CD8-positive, alpha-beta memory T cell (primary cell): ENCODE data around the gene WNT9B. TPM values are rescaled to one million over a fixed set of nuclear protein-coding genes. Genes with fewer than 3 reads are reported as not detected.

Experiments
- CTCF ChIA-PET: fragments of 350-600 bp; sonication (Branson Sonifier 250); formaldehyde crosslinking; loops from one replicate; lab custom pipeline; 2021; ENCODE audit warnings: antibody characterized with exemption; lab: Charles Lee
- POLR2A ChIA-PET: fragments of 350-600 bp; sonication (Branson Sonifier 250); formaldehyde crosslinking; loops from one replicate; lab custom pipeline; 2021; ENCODE audit warnings: antibody characterized with exemption; lab: Charles Lee
- DNase-seq, 5 donors: peaks; one replicate each; pipeline versions ENCODE4 v3.0.0 to v3.0.0-alpha.2; 2020 to 2022; ENCODE audit warnings: mixed read lengths in 1 of 5
- H3K27ac ChIP-seq: one replicate; pipeline ENCODE4 v1.7.0; 2013; ENCODE audit warnings: low read depth, mild to moderate bottlenecking, low read length, moderate library complexity
- H3K27me3 ChIP-seq: 2 replicates; pipeline ENCODE4 v1.7.0; 2013; ENCODE audit warnings: low read length, mild to moderate bottlenecking; ENCODE audit not compliant: insufficient read depth, poor library complexity, severe bottlenecking
- H3K36me3 ChIP-seq: 2 replicates; pipeline ENCODE4 v1.7.0; 2013; ENCODE audit warnings: mild to moderate bottlenecking, low read length, moderate library complexity; ENCODE audit not compliant: insufficient read depth
- H3K4me1 ChIP-seq: 2 replicates; pipeline ENCODE4 v1.7.0; 2013; ENCODE audit warnings: mild to moderate bottlenecking, low read length, moderate library complexity; ENCODE audit not compliant: insufficient read depth
- H3K4me3 ChIP-seq: 2 replicates; pipeline ENCODE4 v1.7.0; 2013; ENCODE audit warnings: mild to moderate bottlenecking, low read length
- H3K9me3 ChIP-seq: 2 replicates; pipeline ENCODE4 v1.7.0; 2013; ENCODE audit warnings: mild to moderate bottlenecking, low read length
- H3K27ac Mint-ChIP-seq, 8 donors: one replicate each; pipeline ENCODE4 v1.8.0; 2020 to 2021; ENCODE audit warnings: mixed read lengths in 8 of 8, mild to moderate bottlenecking in 6 of 8, inconsistent platforms in 3 of 8, moderate library complexity in 3 of 8
- H3K27me3 Mint-ChIP-seq, 2 donors: one replicate each; pipeline ENCODE4 v1.8.0; 2020 to 2021; ENCODE audit warnings: mixed read lengths in 2 of 2, mild to moderate bottlenecking in 1 of 2, moderate library complexity in 1 of 2
- H3K36me3 Mint-ChIP-seq, 3 donors: one replicate each; pipeline ENCODE4 v1.8.0; 2020 to 2021; ENCODE audit warnings: mixed read lengths in 3 of 3, inconsistent platforms in 1 of 3, mild to moderate bottlenecking in 1 of 3
- H3K4me1 Mint-ChIP-seq, 3 donors: one replicate each; pipeline ENCODE4 v1.8.0; 2020 to 2021; ENCODE audit warnings: mixed read lengths in 3 of 3, inconsistent platforms in 1 of 3, mild to moderate bottlenecking in 1 of 3
- H3K4me3 Mint-ChIP-seq, 7 donors: one replicate each; pipeline ENCODE4 v1.8.0; 2020 to 2021; ENCODE audit warnings: mixed read lengths in 7 of 7, mild to moderate bottlenecking in 6 of 7, moderate library complexity in 4 of 7, inconsistent platforms in 2 of 7
- H3K9me3 Mint-ChIP-seq, 5 donors: one replicate each; pipeline ENCODE4 v1.8.0; 2020 to 2022; ENCODE audit warnings: mixed read lengths in 5 of 5, mild to moderate bottlenecking in 3 of 5, moderate library complexity in 2 of 5, inconsistent platforms in 1 of 5
- polyA plus RNA-seq: library from polyadenylated mRNA; unstranded; fragments of 300-500 nt; fragmentation: Illumina TruSeq; gene quantifications from one replicate; pipeline ENCODE4 v1.2.3, GENCODE V29; 2021
- total RNA-seq, 2 experiments: library from RNA; stranded (reverse); gene quantifications; one replicate each; pipeline ENCODE4 v1.2.3, GENCODE V29; 2021

Gene WNT9B
- total and polyA plus RNA-seq, 3 experiments from 2014 or later, result not detected

DNA sequence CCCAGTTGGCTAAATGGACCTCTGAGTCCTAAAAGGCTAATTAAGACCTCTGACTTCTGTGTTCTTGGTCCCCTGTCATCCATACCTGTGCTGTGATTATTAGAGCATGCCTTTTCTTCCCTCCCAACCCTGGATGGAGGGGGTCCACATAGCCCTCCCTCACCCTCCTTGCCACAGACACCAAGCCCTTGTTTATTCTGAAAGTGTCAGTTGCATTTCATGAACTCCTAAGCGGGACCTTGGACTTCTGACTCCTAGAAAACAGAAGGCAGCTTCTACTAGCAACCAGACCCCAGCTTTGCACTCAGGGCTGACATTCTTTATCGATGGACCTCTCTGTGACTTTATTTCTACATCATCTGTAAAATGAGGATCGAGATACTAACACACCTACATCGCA lies 38.1 kb downstream of the WNT9B start:
- H3K9me3 ChIP-seq, result no peaks in the 10 kb centered on the region
- CTCF ChIA-PET, result no interaction called here
- no peak for DNase-seq

DNA sequence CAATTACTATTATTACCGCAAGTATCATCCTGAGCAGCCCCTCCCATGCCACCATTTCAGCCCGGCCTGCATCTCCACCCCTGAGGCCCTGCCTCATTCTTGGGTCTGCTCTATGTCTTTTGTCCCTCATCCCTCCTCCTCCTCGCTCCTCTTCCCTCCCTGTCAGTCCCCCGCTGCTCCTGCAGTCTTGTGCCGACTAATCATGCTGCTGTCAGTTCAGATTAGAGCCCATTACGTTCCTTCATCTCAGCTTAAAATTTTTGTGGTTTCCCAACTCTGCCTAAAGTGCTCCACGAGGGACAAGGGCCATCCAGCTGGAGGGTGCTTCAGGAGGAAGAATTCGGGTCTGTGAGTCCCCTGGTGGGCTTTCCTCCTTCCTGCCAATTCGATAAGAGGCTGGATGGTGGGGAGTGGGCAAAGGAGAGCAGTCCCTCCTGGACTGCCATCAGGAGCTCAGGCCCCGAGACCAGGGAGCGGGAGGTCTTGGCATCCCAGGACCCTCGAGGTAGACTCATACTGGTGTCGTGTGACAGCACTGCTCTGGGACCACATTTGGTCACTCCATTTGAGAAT lies 38.7 kb downstream of the WNT9B start:
- no peaks in the 10 kb centered on the region for H3K4me1 ChIP-seq
- Mint-ChIP-seq H3K4me3 (no peak overlapping the region), H3K27ac (no peak overlapping the region), H3K36me3 (no peaks in the 10 kb centered on the region), H3K9me3 (no peaks in the 10 kb centered on the region), H3K27me3 (peaks cover 21 to 53% of the 10 kb centered on the region in 2 donors), H3K4me1 (no peaks in the 10 kb centered on the region)
- ChIA-PET CTCF (no interaction called here), POLR2A (no interaction called here)
- H3K27me3 ChIP-seq, result no peaks in the 10 kb centered on the region
- H3K27ac ChIP-seq, result no peak overlapping the region
- H3K4me3 ChIP-seq, result no peak overlapping the region
- no peak for DNase-seq
- no peaks in the 10 kb centered on the region for H3K9me3 ChIP-seq
- H3K36me3 ChIP-seq, result no peaks in the 10 kb centered on the region

More for the DNA sequence above, 38.1 kb downstream of the WNT9B start:
- no peaks in the 10 kb centered on the region for H3K27me3 ChIP-seq
- no peaks in the 10 kb centered on the region for H3K4me1 ChIP-seq
- no peak overlapping the region for H3K4me3 Mint-ChIP-seq
- no peaks in the 10 kb centered on the region for H3K36me3 ChIP-seq
- no peaks in the 10 kb centered on the region for H3K4me1 Mint-ChIP-seq
- H3K27ac Mint-ChIP-seq, result peak overlapping the region in 1 of 8 donors; percentile 51
- no peak overlapping the region for H3K27ac ChIP-seq
- no peaks in the 10 kb centered on the region for H3K9me3 Mint-ChIP-seq
- H3K27me3 Mint-ChIP-seq, result peaks cover 18 to 53% of the 10 kb centered on the region in 2 donors
- H3K4me3 ChIP-seq, result no peak overlapping the region
- H3K36me3 Mint-ChIP-seq, result no peaks in the 10 kb centered on the region
- POLR2A ChIA-PET, result no interaction called here

DNA sequence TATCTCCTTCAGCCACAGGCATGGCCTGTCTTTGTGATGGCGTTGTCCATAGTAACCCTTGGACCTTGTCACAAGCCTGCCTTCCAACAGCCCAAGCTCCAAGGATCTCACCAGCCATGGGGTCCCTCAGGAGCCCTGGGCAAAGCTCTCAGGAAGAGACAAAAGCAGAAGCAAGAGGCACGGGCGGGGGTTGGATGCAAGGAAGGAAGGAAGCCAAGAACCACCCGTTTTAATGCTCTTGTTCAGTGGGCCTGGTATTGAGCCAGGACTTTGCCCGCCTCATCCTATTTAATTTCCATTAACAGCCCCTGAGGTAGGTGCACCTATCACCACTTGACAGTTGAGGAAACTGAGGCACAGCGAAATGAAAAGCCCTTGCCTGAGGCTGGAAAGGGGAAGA lies 39.3 kb downstream of the WNT9B start:
- POLR2A ChIA-PET, result no interaction called here
- Histone ChIP-seq H3K4me1 (no peaks in the 10 kb centered on the region), H3K9me3 (no peaks in the 10 kb centered on the region), H3K36me3 (no peaks in the 10 kb centered on the region), H3K27me3 (no peaks in the 10 kb centered on the region), H3K27ac (no peak overlapping the region), H3K4me3 (no peak overlapping the region)
- H3K27ac Mint-ChIP-seq, result no peak overlapping the region
- H3K4me1 Mint-ChIP-seq, result no peaks in the 10 kb centered on the region
- CTCF ChIA-PET, result no interaction called here
- H3K4me3 Mint-ChIP-seq, result no peak overlapping the region
- no peak for DNase-seq
- peaks cover 17 to 54% of the 10 kb centered on the region in 2 donors for H3K27me3 Mint-ChIP-seq
- H3K36me3 Mint-ChIP-seq, result no peaks in the 10 kb centered on the region
- H3K9me3 Mint-ChIP-seq, result no peaks in the 10 kb centered on the region

DNA sequence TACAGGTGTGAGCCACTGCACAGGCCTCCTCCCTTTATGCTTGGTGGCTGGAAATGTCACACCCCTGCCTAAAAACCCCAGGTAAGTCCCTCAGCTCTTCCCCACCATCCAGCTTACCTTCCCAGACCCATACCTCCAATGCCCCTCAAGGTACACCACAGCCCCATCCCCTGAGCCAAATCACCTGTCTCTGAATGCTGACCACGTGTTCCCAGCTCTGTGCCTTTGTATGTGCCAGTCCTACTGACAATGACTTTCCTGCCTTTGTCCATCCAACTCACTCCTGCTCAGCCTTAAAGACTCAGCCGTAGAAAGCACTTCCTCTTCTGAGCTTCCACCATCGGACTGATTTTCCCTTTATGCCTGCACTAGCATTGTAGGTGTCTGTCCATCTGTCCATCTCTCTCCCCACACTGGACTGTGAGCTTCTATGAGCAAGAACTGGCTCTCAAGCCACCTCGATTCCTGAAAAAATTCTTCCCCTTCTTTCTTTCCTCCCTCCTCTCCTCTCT lies 40.9 kb downstream of the WNT9B start:
- Mint-ChIP-seq H3K36me3 (no peaks in the 10 kb centered on the region), H3K4me3 (no peak overlapping the region), H3K4me1 (no peaks in the 10 kb centered on the region), H3K27ac (no peak overlapping the region), H3K27me3 (peaks cover 18 to 49% of the 10 kb centered on the region in 2 donors), H3K9me3 (no peaks in the 10 kb centered on the region)
- DNase-seq, result no peak
- no peak overlapping the region for H3K27ac ChIP-seq
- ChIA-PET CTCF (no interaction called here), POLR2A (no interaction called here)
- no peaks in the 10 kb centered on the region for H3K4me1 ChIP-seq
- no peaks in the 10 kb centered on the region for H3K27me3 ChIP-seq
- no peak overlapping the region for H3K4me3 ChIP-seq
- no peaks in the 10 kb centered on the region for H3K36me3 ChIP-seq
- H3K9me3 ChIP-seq, result no peaks in the 10 kb centered on the region

DNA sequence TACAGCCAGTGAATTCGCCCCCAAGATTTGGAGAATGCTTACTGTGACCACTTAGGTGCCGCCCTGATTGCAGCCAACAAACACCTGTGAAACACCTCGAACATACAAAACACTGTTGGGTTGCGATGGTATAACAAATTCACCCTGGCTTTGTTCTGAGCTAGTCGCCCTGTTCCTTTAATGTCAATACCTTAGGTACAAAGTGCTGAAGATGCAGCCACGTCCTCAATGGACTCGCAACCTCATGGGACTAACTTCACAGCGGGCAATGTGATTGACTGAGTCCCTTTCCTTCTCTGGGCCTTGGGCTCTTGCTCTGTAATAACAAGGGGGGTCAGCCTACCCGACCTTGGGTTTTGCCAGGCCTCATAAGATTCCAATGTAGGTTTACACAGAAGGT lies 42.6 kb downstream of the WNT9B start:
- Histone ChIP-seq H3K9me3 (no peaks in the 10 kb centered on the region), H3K36me3 (no peaks in the 10 kb centered on the region), H3K4me3 (no peak overlapping the region), H3K27me3 (no peaks in the 10 kb centered on the region), H3K4me1 (no peaks in the 10 kb centered on the region), H3K27ac (no peak overlapping the region)
- peaks cover 20 to 46% of the 10 kb centered on the region in 2 donors for H3K27me3 Mint-ChIP-seq
- H3K4me1 Mint-ChIP-seq, result no peaks in the 10 kb centered on the region
- no peak for DNase-seq
- peaks cover 0 to 2% (median 0%) of the 10 kb centered on the region in 5 donors for H3K9me3 Mint-ChIP-seq
- H3K36me3 Mint-ChIP-seq, result no peaks in the 10 kb centered on the region
- no peak overlapping the region for H3K4me3 Mint-ChIP-seq
- H3K27ac Mint-ChIP-seq, result no peak overlapping the region
- ChIA-PET POLR2A (no interaction called here), CTCF (no interaction called here)

DNA sequence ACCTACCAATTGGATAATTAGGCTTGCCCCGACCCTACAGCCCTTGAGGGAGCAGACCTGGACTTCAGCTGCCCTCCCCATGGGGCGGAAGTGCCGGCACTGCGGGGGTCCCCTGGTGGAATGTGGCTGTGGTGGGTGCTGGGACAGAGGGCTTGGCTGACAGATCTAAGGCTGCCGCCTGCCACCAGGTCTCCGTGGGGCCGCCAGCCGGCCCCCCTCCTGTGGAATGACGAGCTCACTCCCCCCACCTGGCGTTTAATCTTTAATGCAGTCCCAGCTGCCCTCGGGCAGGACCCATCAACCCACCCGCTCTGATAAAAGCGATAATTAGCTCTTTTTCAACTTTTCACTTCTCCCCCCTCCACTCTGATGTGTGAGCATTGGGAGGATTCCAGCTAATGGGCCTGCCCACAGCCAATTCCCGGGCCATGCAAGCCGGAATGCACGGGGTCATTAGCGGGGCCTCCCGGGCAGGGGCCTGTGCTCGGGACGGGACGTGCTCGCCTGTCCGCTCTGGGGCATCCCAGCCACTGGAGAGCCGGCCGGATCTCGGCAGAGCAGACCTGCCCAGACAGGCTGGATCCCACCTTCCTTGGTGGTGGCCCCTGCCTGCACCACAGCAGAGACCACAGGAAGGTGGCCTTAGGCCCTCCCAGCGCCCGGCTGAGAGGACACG lies 43.2 kb downstream of the WNT9B start:
- no peak for DNase-seq
- H3K27me3 ChIP-seq, result no peaks in the 10 kb centered on the region
- H3K4me3 ChIP-seq, result no peak overlapping the region
- CTCF ChIA-PET, result no interaction called here
- H3K36me3 Mint-ChIP-seq, result no peaks in the 10 kb centered on the region
- H3K36me3 ChIP-seq, result no peaks in the 10 kb centered on the region
- no peaks in the 10 kb centered on the region for H3K4me1 ChIP-seq
- H3K9me3 ChIP-seq, result no peaks in the 10 kb centered on the region
- H3K4me1 Mint-ChIP-seq, result no peaks in the 10 kb centered on the region
- H3K9me3 Mint-ChIP-seq, result peaks cover 0 to 2% (median 0%) of the 10 kb centered on the region in 5 donors
- peaks cover 20 to 50% of the 10 kb centered on the region in 2 donors for H3K27me3 Mint-ChIP-seq
- no peak overlapping the region for H3K27ac ChIP-seq
- H3K4me3 Mint-ChIP-seq, result no peak overlapping the region
- POLR2A ChIA-PET, result no interaction called here
- H3K27ac Mint-ChIP-seq, result no peak overlapping the region

DNA sequence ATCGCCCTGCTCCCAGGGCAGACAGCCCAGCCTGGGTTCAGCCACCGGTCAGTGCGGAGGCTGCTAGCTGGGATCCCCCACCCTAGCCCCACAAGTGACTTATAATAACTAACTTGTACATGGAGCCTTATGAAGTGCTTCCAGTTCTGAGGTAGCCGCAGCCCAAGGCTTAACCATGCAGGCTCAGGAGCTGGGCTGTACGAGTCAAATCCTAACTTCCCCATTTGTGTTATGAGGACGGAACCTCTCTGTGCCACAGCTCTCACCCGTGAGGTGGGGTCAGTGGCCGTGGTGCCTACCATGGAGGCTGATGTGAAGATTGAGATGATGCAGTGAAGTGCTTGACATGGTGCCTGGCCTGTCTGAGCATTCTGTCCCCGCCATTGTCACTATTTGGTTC lies 43.8 kb downstream of the WNT9B start:
- DNase-seq, result no peak
- H3K4me3 ChIP-seq, result no peak overlapping the region
- H3K4me1 Mint-ChIP-seq, result no peaks in the 10 kb centered on the region
- no peaks in the 10 kb centered on the region for H3K36me3 Mint-ChIP-seq
- no peak overlapping the region for H3K27ac ChIP-seq
- ChIA-PET POLR2A (no interaction called here), CTCF (no interaction called here)
- no peaks in the 10 kb centered on the region for H3K4me1 ChIP-seq
- no peak overlapping the region for H3K27ac Mint-ChIP-seq
- no peak overlapping the region for H3K4me3 Mint-ChIP-seq
- H3K27me3 ChIP-seq, result no peaks in the 10 kb centered on the region
- no peaks in the 10 kb centered on the region for H3K9me3 ChIP-seq
- H3K9me3 Mint-ChIP-seq, result peaks cover 0 to 2% (median 0%) of the 10 kb centered on the region in 5 donors
- no peaks in the 10 kb centered on the region for H3K36me3 ChIP-seq
- H3K27me3 Mint-ChIP-seq, result peaks cover 20 to 46% of the 10 kb centered on the region in 2 donors

DNA sequence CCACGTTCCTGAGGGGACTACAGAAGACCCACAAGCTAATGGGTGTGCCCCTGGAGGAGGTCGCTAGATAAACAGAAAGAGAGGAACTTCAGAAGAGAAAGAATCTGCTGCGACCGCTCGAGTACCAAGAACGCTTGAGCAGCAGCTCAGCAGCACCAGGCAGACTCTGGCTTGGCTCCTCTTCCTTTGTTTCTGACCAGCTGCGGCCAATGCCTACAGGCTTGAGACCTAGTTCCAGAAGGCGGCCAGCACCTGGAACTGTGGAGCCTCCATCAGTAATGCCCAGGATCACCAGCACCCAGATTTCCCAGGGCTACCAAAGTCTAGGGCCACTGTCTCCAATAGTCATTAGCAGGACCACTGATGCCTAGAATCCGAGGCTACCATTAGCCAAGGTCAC lies 45.6 kb downstream of the WNT9B start:
- Mint-ChIP-seq H3K36me3 (no peaks in the 10 kb centered on the region), H3K27ac (no peak overlapping the region), H3K9me3 (peaks cover 0 to 2% (median 0%) of the 10 kb centered on the region in 5 donors), H3K4me1 (no peaks in the 10 kb centered on the region), H3K4me3 (no peak overlapping the region), H3K27me3 (peaks cover 21 to 53% of the 10 kb centered on the region in 2 donors)
- ChIA-PET POLR2A (no interaction called here), CTCF (no interaction called here)
- H3K4me1 ChIP-seq, result no peaks in the 10 kb centered on the region
- DNase-seq, result no peak
- no peaks in the 10 kb centered on the region for H3K9me3 ChIP-seq
- H3K36me3 ChIP-seq, result no peaks in the 10 kb centered on the region
- no peaks in the 10 kb centered on the region for H3K27me3 ChIP-seq
- H3K27ac ChIP-seq, result no peak overlapping the region
- H3K4me3 ChIP-seq, result no peak overlapping the region
